ENCODE measurements around the gene MED27. TPM values are rescaled to one million over a fixed set of nuclear protein-coding genes. Genes with fewer than 3 reads are reported as not detected.

MED27 gene
- total and polyA plus RNA-seq, 2 of the 13 experiments (the other 11 are each of a cell fraction or from before 2014, with no cell fraction given) = 16.9 to 19.0 TPM

DNA sequence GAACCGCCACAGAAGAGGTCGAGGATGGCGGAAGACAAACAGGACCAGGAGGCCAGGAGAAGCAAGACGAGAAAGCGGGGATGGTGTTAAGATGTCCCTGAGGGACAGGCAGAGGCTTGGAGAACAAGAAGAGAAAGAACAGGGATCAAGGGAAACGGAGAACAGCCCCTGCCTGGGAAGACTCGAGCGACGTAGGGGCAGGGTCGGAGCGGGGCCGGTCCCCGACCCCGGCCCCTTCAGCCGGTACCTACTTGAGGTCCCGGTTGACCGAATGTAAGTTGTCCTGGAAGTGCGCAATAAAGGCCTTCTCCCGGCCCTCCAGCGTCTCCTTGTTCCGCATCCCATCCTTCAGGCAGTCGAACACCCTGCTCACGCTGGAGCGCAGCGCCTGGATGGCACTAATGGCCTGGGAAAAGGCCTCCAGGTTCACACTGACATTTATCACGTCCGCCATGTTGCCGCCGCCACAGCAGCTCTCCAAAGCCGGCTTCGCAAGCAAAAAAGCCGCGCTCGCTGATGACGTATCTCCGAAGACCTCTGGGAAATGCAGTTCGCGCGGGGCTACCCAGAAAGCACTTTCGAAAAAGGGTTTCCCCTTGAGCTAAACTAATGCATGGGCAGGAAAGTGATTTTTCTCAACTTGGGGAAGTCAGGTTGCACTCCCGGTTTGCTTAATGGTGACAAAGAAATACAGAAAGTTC, at the start of gene MED27 (continued):
- TF ChIP-seq, protein P1, sequence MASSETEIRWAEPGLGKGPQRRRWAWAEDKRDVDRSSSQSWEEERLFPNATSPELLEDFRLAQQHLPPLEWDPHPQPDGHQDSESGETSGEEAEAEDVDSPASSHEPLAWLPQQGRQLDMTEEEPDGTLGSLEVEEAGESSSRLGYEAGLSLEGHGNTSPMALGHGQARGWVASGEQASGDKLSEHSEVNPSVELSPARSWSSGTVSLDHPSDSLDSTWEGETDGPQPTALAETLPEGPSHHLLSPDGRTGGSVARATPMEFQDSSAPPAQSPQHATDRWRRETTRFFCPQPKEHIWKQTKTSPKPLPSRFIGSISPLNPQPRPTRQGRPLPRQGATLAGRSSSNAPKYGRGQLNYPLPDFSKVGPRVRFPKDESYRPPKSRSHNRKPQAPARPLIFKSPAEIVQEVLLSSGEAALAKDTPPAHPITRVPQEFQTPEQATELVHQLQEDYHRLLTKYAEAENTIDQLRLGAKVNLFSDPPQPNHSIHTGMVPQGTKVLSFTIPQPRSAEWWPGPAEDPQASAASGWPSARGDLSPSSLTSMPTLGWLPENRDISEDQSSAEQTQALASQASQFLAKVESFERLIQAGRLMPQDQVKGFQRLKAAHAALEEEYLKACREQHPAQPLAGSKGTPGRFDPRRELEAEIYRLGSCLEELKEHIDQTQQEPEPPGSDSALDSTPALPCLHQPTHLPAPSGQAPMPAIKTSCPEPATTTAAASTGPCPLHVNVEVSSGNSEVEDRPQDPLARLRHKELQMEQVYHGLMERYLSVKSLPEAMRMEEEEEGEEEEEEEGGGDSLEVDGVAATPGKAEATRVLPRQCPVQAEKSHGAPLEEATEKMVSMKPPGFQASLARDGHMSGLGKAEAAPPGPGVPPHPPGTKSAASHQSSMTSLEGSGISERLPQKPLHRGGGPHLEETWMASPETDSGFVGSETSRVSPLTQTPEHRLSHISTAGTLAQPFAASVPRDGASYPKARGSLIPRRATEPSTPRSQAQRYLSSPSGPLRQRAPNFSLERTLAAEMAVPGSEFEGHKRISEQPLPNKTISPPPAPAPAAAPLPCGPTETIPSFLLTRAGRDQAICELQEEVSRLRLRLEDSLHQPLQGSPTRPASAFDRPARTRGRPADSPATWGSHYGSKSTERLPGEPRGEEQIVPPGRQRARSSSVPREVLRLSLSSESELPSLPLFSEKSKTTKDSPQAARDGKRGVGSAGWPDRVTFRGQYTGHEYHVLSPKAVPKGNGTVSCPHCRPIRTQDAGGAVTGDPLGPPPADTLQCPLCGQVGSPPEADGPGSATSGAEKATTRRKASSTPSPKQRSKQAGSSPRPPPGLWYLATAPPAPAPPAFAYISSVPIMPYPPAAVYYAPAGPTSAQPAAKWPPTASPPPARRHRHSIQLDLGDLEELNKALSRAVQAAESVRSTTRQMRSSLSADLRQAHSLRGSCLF (CRISPR knock-in tag; IDR thresholded peaks at IDR 0.05; ENCODE audit: borderline replicate concordance) = no peak
- TF ChIP-seq FOXK1 (CRISPR knock-in tag; IDR thresholded peaks at IDR 0.05; ENCODE audit: borderline replicate concordance, low read depth) (peak; percentile 87; the same call in 1 of the 2 replicates), HHEX (CRISPR knock-in tag; IDR thresholded peaks at IDR 0.05) (no peak), ZNF44 (CRISPR knock-in tag; IDR thresholded peaks at IDR 0.05) (no peak), AHR (CRISPR knock-in tag; IDR thresholded peaks at IDR 0.05) (0 out of 2 replicates have a peak, but pooled peaks have one; percentile 49), KAT2B (IDR thresholded peaks at IDR 0.05; ENCODE audit: borderline replicate concordance, low read depth, low read length) (no peak), ZNF530 (CRISPR knock-in tag; IDR thresholded peaks at IDR 0.05; ENCODE audit: low read depth) (no peak), HCFC1 (IDR thresholded peaks at IDR 0.05; ENCODE audit: low read depth, low read length) (peak; percentile 94), MAF1 (CRISPR knock-in tag; IDR thresholded peaks at IDR 0.05; ENCODE audit: borderline replicate concordance) (no peak), ZNF343 (CRISPR knock-in tag; IDR thresholded peaks at IDR 0.05) (no peak), POGZ (CRISPR knock-in tag; IDR thresholded peaks at IDR 0.05) (peak; percentile 80), ZFP36 (IDR thresholded peaks at IDR 0.05; ENCODE audit: borderline replicate concordance, low read depth, low read length, partially characterized antibody) (no peak), CEBPG (CRISPR knock-in tag; IDR thresholded peaks at IDR 0.05) (peak; percentile 50; the same call in 1 of the 2 replicates), SP2 (CRISPR knock-in tag; IDR thresholded peaks at IDR 0.05) (no peak), SP1 (IDR thresholded peaks at IDR 0.05) (no peak), SP1 (CRISPR knock-in tag; IDR thresholded peaks at IDR 0.05) (no peak), KAT8 (CRISPR knock-in tag; IDR thresholded peaks at IDR 0.05) (peak; percentile 96), ZNF773 (CRISPR knock-in tag; IDR thresholded peaks at IDR 0.05; ENCODE audit: borderline replicate concordance) (no peak), MBD4 (IDR thresholded peaks at IDR 0.05; ENCODE audit: borderline replicate concordance, low read length) (no peak)
- TF ChIP-seq, protein P2, sequence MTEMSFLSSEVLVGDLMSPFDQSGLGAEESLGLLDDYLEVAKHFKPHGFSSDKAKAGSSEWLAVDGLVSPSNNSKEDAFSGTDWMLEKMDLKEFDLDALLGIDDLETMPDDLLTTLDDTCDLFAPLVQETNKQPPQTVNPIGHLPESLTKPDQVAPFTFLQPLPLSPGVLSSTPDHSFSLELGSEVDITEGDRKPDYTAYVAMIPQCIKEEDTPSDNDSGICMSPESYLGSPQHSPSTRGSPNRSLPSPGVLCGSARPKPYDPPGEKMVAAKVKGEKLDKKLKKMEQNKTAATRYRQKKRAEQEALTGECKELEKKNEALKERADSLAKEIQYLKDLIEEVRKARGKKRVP (CRISPR knock-in tag; IDR thresholded peaks at IDR 0.05) = no peak
- TF ChIP-seq, protein P3, sequence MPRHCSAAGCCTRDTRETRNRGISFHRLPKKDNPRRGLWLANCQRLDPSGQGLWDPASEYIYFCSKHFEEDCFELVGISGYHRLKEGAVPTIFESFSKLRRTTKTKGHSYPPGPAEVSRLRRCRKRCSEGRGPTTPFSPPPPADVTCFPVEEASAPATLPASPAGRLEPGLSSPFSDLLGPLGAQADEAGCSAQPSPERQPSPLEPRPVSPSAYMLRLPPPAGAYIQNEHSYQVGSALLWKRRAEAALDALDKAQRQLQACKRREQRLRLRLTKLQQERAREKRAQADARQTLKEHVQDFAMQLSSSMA (CRISPR knock-in tag; IDR thresholded peaks at IDR 0.05) = no peak
- TF ChIP-seq, protein P4, sequence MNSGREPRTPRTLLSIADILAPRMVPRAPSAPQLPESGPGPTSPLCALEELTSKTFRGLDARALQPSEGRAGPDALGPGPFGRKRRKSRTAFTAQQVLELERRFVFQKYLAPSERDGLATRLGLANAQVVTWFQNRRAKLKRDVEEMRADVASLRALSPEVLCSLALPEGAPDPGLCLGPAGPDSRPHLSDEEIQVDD (CRISPR knock-in tag; IDR thresholded peaks at IDR 0.05; ENCODE audit: borderline replicate concordance) = no peak
- TF ChIP-seq, protein P5, sequence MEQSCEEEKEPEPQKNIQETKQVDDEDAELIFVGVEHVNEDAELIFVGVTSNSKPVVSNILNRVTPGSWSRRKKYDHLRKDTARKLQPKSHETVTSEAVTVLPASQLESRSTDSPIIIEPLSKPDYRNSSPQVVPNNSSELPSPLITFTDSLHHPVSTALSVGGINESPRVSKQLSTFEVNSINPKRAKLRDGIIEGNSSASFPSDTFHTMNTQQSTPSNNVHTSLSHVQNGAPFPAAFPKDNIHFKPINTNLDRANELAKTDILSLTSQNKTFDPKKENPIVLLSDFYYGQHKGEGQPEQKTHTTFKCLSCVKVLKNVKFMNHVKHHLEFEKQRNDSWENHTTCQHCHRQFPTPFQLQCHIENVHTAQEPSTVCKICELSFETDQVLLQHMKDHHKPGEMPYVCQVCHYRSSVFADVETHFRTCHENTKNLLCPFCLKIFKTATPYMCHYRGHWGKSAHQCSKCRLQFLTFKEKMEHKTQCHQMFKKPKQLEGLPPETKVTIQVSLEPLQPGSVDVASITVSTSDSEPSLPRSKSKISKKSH (CRISPR knock-in tag; IDR thresholded peaks at IDR 0.05; ENCODE audit: borderline replicate concordance) = 0 out of 2 replicates have a peak, but pooled peaks have one; percentile 54
